GM10248 (cell line): Measurements from ENCODE around the gene CDH16.

Experiments used
- CTCF ChIA-PET: fragments of 300-600 bp; sonication (Branson Sonifier 250); formaldehyde crosslinking; extraction: SDS; loops from one replicate; lab custom pipeline; 2021; ENCODE audit warnings: antibody characterized with exemption; lab: Yijun Ruan, JAX
- POLR2A ChIA-PET: fragments of 350-650 bp; sonication (Branson Sonifier 250); formaldehyde crosslinking; extraction: SDS; loops from one replicate; lab custom pipeline; 2020; ENCODE audit warnings: antibody characterized with exemption; lab: Yijun Ruan, JAX
- DNase-seq: peaks from one replicate; pipeline ENCODE4 v3.0.0; 2012; ENCODE audit errors: extremely low spot score
- CTCF ChIP-seq: IDR thresholded peaks from 2 replicates; pipeline ENCODE4 v1.5.1; 2012; ENCODE audit warnings: mild to moderate bottlenecking, low read depth; ENCODE audit errors: extremely low read depth, missing control alignments, control extremely low read depth

Gene CDH16

DNA sequence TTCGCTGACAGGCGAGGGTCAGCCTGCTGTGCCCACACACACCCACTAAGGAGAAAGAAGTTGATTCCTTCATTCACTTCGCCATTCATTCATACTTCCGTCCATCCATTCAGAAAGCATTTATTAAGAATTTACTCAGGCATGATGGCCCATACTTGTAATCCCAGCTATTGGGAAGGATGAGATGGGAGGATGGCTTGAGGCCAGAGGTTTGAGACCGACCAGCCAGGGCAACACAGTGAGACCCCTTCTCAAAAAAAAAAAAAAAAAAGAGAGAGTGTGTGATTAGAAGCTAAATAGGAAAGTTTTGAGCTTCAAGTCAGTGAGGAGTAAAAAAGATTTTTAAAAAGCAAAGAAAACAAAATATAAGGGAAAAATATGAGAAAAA lies 25.4 kb upstream of the CDH16 start:
- DNase-seq, result no peak
- TF ChIP-seq CTCF, result no peak
- CTCF ChIA-PET, result interaction anchor here (1.3 to 3.6 kb wide), 3 partner anchors 9 to 211 kb away, joined by 4 to 19 read pairs (median 9); no protein-coding TSS in a partner anchor
- POLR2A ChIA-PET, result interaction anchor here (0.6 kb wide), 1 partner anchor 26 kb away, joined by 7 read pairs; no protein-coding TSS in a partner anchor

- ChIA-PET CTCF (interaction anchor here (1.3 to 3.6 kb wide), 3 partner anchors 10 to 212 kb away, joined by 4 to 19 read pairs (median 9); no protein-coding TSS in a partner anchor), POLR2A (interaction anchor here (0.6 kb wide), 1 partner anchor 26 kb away, joined by 7 read pairs; no protein-coding TSS in a partner anchor)
- TF ChIP-seq CTCF, result no peak
- no peak for DNase-seq
Observed at GRCh38 chr16:66943426-66944053, 24.9 kb upstream of the CDH16 start.

GRCh38 chr16:66942981-66943380 lies 24.3 kb upstream of the CDH16 start:
- ChIA-PET POLR2A (no interaction called here), CTCF (interaction anchor here (1.3 to 3.6 kb wide), 5 partner anchors 10 to 242 kb away, joined by 3 to 19 read pairs (median 4); no protein-coding TSS in a partner anchor)
- no peak for TF ChIP-seq CTCF
- DNase-seq, result no peak

DNA sequence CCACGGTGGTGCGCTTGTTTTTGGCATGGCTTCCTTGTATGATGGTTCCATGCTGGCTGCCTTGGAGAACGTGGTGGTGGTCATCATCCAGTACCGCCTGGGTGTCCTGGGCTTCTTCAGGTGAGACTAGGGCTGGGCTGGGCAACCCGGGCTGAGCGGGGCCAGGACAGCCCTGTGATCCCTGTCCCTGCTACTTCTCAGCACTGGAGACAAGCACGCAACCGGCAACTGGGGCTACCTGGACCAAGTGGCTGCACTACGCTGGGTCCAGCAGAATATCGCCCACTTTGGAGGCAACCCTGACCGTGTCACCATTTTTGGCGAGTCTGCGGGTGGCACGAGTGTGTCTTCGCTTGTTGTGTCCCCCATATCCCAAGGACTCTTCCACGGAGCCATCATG lies 21.6 kb upstream of the CDH16 start:
- ChIA-PET CTCF (interaction anchor here (1.0 to 2.2 kb wide), 3 partner anchors 14 to 45 kb away, joined by 3 to 6 read pairs (median 3); partner anchors contain the start of gene CES3), POLR2A (no interaction called here)
- no peak for TF ChIP-seq CTCF
- DNase-seq, result no peak

- ChIA-PET POLR2A (interaction anchor here (0.5 kb wide), 1 partner anchor 295 kb away, joined by 3 read pairs; no protein-coding TSS in a partner anchor), CTCF (interaction anchor here (1.0 to 2.2 kb wide), 3 partner anchors 8 to 15 kb away, joined by 3 to 6 read pairs (median 3); no protein-coding TSS in a partner anchor)
- DNase-seq, result no peak
- TF ChIP-seq CTCF, result no peak
Observed at GRCh38 chr16:66939366-66939765, 20.7 kb upstream of the CDH16 start.

- CTCF ChIA-PET, result interaction anchor here (1.2 to 2.2 kb wide), 4 partner anchors 10 to 16 kb away, joined by 3 to 6 read pairs (median 4); partner anchors contain the start of gene RRAD
- POLR2A ChIA-PET, result no interaction called here
- TF ChIP-seq CTCF, result no peak
- DNase-seq, result no peak
Observed at GRCh38 chr16:66937725-66938337, 19.1 kb upstream of the CDH16 start.
